HG02852 (cell line): ENCODE data around the gene PHTF2.

ENCODE experiments used
- ATAC-seq: cut with Tn5 transposase; IDR thresholded peaks from one replicate; pipeline ENCODE4 v1.9.1; 2021; ENCODE audit warnings: mild to moderate bottlenecking, moderate library complexity; ENCODE audit not compliant: unreplicated experiment

PHTF2 gene

GRCh38 chr7:77918676-77919075, 120.1 kb downstream of the PHTF2 start:
- ATAC-seq, result no peak

DNA sequence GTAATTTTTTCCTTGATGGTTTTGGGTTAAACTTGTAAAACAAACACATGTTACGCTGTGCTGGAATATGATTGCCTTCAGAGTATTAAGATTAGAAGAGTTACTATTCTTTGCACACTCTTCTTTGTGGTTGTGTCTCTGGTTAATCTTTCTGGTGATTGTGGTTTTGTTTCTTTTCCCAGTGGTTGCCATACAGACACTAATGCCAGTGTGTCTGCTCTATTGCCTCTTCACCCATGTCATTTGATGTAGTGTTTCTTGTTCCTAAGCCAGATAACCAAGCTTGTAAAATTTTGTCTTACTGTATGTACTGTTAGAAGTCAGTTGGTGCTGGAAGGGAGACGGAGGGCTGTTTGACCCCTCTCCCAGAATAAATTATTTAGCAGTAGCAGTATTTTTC, 124.8 kb downstream of the PHTF2 start:
- no peak for ATAC-seq

DNA sequence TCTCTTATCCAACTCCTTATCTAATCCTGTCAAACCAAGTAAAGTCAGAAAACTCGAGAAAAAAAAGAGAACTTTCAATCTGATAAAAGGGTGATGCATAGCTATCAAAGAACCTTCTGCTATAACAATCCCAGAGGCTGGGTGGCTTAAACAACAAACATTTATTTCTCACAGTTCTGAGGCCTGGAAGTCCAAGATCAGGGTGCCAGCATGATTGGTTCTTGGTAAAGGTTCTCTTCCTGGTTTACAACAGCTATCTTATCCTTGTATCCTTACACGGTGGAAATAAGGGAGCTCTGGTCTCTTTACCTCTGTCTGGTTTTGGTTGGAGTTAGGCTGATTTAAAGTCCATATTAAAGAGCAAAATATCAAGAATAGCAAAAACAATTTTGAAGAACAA, 131.9 kb downstream of the PHTF2 start:
- no peak for ATAC-seq

DNA sequence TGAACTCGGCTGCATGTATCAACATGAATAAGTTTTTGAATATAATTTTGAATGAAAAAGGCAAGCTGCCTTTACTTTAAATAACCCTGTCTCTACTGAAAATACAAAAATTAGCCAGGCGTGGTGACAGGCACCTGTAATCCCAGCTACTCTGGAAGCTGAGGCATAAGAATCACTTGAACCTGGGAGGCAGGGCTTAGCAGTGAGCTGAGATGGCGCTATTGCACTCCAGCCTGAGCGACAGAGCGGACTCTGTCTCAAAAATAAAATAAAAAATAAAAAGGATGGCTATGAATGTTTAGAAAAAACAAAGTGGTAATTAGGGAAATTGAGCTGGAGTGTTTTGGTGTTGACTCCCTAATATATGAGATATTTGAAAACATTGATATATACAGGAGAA, 133.3 kb downstream of the PHTF2 start:
- ATAC-seq, result no peak

- ATAC-seq, result no peak
Observed at GRCh38 chr7:77933394-77933793, 134.8 kb downstream of the PHTF2 start.

GRCh38 chr7:77935652-77936348, 137.2 kb downstream of the PHTF2 start:
- ATAC-seq, result no peak

GRCh38 chr7:77940647-77941046, 142.1 kb downstream of the PHTF2 start:
- no peak for ATAC-seq

- no peak for ATAC-seq
Observed at GRCh38 chr7:77942431-77942830, 143.9 kb downstream of the PHTF2 start.

DNA sequence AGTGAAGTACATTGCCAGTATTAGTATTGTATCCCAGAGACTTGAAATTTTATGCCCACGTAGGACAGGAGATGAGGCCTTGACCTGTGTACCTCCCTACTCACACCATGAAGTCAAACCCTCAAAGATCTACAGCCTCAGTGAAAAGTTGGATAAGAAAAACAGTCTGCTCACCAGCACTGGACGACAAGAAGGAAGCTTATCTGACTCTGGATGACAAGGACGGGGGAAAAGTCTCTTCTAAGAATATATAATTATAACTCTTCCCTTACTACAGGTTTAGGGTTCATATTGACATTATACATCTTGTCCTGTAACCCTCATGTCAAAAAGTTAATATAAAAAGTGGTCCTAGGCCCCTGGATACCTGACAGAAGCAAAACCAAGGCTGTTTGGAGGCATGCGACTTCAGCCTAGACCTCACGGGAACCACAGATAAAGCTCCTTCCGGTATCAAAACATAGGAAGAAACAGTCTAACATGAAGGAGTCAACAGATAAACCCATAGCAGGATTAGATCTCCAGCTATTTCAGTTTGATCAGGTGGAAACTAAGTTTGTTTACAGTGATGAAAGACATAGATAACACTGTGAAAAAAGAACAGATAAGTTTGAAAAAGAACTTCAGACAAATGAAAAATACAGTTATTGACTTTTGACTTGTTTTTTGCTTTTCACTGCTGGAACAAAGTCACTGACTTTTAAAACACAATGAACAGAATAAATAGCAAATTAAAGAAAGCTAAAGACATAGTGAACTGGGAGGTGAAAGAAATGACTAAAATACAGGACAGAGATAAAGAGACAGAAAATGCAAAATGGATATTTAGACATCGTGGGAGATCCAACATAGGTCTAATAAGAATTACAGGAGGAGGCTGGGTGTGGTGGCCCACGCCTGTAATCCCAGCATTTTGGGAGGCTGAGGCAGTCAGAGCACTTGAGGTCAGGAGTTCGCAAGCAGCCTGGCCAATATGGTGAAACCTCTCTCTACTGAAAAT, 145.9 kb downstream of the PHTF2 start:
- ATAC-seq, result no peak

DNA sequence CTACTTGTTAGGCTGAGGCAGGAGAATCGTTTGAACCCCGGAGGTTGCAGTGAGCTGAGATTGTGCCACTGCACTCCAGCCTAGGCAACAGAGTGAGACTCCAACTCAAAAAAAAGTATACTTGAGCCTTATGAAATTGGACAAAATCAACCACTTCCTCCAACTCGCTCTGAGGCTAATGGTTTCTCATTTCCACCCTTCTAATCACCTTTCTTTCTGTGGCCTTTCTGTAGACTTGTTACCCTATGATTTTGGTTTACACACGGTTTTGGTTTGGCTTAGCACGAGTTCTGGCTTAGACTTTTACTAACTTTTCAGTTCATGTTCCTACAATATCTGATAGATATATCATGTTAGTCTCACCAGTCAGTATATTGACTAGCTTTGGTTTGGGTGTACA, 152.0 kb downstream of the PHTF2 start:
- ATAC-seq, result no peak

DNA sequence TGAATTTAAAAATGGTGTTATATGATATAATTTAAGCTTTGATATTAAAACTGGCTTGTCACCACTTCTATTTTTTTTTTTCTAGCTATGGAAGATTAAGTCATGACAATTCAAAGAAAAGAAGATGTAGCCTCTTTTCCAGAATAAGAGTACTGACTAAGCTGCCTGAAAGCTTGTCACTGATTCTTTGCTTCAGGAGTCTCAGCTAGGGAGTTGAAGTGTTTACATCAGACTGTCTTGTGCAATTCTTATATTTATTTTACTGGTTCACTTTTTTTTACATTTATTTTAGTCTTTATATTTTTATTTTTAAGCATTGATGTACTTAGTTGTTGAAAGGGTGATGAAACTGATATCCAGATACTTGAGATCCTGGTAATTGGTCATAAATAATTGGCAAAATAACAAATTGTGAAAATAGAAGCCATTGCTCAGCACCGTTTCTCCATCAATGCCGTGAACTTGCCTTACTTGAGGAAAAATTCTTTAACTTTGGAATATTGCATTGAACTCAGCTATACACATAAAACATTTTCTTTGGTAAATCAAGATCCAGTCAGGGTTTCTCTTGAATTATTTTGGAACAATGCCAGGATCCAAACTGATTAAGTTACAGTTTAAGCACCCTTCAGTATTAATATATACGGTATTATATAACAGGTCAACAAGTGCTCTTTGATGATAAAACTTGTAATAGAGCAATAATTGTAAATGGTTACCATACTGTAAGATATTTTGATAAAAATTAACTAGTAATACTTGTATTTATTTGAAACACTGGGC, 156.4 kb downstream of the PHTF2 start:
- ATAC-seq, result no peak

GRCh38 chr7:77958436-77958835, 159.9 kb downstream of the PHTF2 start:
- ATAC-seq, result no peak

- ATAC-seq, result no peak
Observed at GRCh38 chr7:77959080-77959479, 160.5 kb downstream of the PHTF2 start.

GRCh38 chr7:77960336-77960735, 161.8 kb downstream of the PHTF2 start:
- ATAC-seq, result no peak

GRCh38 chr7:77967429-77967828, 168.9 kb downstream of the PHTF2 start:
- no peak for ATAC-seq

- no peak for ATAC-seq
Observed at GRCh38 chr7:77971726-77972125, 173.2 kb downstream of the PHTF2 start.

GRCh38 chr7:77975672-77976480, 177.3 kb downstream of the PHTF2 start:
- no peak for ATAC-seq

DNA sequence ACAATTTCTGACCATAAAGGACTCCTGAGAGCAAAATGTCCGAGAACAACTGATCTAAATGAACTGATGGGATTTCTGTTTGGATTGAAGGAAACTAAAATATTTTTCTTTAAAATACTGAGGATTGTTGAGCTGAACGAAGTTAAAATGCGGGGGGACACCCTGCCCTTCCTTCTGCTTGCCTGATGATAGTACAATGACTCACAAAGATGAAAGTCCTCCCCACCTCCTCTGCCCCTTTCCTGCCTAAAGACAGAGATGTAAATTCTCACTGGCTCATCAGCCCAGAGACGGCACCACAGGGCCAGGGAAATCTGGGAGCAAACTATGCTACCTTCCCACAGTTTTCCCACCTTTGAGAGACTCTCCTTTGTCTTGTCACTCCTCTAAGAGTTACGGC, 180.6 kb downstream of the PHTF2 start:
- ATAC-seq, result no peak

DNA sequence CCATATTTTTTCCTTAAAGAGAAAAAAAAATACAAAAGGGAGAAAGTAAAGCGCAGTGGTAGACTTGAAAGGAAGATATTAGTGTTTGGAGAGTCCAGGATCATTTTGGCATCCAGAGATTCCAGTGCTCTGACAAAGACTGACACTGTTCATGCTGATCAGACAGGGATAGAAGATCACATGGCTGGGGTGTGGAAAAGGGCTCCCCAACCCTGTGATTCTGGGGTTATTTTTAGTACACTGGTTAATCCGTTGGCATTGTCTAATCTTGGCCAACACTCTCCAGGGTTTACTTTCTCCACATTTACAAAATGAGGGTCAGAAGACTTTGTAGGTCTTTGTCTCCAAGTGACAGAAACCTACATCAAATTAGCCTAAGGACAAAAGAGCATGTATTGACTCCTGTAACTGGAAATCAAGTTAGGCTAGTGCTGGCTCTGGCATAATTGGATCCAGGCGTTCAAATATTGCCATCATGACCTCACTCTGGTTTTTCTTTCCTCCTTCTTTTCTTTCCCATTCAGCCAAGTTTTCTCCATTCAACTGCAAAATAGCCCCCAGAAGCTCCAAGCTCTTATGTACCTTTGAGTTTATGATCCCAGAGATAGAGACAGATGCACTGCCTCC, 181.6 kb downstream of the PHTF2 start:
- ATAC-seq, result no peak

DNA sequence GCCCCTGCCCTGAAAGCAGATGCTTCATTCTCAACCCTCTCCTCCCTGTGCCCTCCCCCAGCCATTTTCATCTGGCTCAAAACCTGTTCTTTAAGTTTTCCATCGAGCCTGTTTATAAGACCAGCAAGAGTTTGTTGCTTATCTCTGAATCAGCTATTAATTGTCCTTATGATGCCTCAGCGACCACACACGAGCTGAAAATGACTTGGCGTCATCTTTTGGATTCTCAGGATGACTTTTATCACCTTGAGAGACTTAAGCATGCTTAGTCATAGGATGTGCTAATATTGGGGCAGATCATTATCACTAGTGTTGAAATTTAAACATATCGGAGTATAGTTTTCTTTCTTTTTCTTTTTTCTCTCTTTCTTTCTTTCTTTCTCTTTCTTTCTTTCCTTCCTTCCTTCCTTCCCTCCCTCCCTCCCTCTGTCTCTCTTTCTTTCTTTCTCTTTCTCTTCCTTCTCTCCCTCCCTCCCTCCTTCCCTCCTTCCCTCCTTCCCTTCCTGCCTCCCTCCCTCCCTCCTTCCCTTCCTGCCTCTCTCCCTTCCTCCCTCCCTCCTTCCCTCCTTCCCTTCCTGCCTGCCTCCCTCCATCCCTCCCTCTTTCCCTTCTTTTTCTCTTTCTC, 184.5 kb downstream of the PHTF2 start:
- ATAC-seq, result peak; percentile 79
